Stimulated activated CD8-positive, alpha-beta memory T cell treated with anti-CD3 and anti-CD28 coated beads, Interleukin-15, amount 100 ng/mL, for 1 hour (primary cell): Measurements from ENCODE around the gene SLC39A8.

ENCODE experiments used
- DNase-seq: peaks from one replicate; pipeline ENCODE4 v3.0.0-alpha.2; 2020; ENCODE audit warnings: low read depth

SLC39A8 gene

GRCh38 chr4:102230194-102230593 is 115.1 kb downstream of the SLC39A8 start:
- DNase-seq, result no peak

- DNase-seq, result no peak
Observed at GRCh38 chr4:102227388-102227787, 117.9 kb downstream of the SLC39A8 start.

GRCh38 chr4:102223461-102223860 is 121.8 kb downstream of the SLC39A8 start:
- DNase-seq, result no peak

- no peak for DNase-seq
Observed at GRCh38 chr4:102222838-102223409, 122.4 kb downstream of the SLC39A8 start.

GRCh38 chr4:102219129-102219528 is 126.2 kb downstream of the SLC39A8 start:
- DNase-seq, result no peak

- DNase-seq, result no peak
Observed at GRCh38 chr4:102218656-102219055, 126.6 kb downstream of the SLC39A8 start.

- DNase-seq, result no peak
Observed at GRCh38 chr4:102217775-102218355, 127.4 kb downstream of the SLC39A8 start.

GRCh38 chr4:102217345-102217744 is 127.9 kb downstream of the SLC39A8 start:
- DNase-seq, result no peak

GRCh38 chr4:102216666-102217065 is 128.6 kb downstream of the SLC39A8 start:
- DNase-seq, result no peak

- DNase-seq, result no peak
Observed at GRCh38 chr4:102213031-102213430, 132.3 kb downstream of the SLC39A8 start.
